LHCN-M2 (cell line): ENCODE measurements around the gene MAP4K1. TPM values are rescaled to one million over a fixed set of nuclear protein-coding genes. Genes with fewer than 3 reads are reported as not detected.
"Not testable (repeated sequence)": the region's sequence is repeated elsewhere in the genome, so short reads cannot be mapped to it uniquely, and the experiment has no call there.

Experiments
- DNase-seq: peaks from one replicate; pipeline ENCODE4 v3.0.0-alpha.2; 2012; ENCODE audit warnings: low read depth
- total RNA-seq: library from RNA; depleted of rRNA; stranded (reverse); fragments of >200 nt; gene quantifications from 2 replicates; pipeline ENCODE4 v1.2.3, GENCODE V29; 2014

The MAP4K1 gene
- total RNA-seq, 1 experiment from 2014 or later, result 2.0 TPM

DNA sequence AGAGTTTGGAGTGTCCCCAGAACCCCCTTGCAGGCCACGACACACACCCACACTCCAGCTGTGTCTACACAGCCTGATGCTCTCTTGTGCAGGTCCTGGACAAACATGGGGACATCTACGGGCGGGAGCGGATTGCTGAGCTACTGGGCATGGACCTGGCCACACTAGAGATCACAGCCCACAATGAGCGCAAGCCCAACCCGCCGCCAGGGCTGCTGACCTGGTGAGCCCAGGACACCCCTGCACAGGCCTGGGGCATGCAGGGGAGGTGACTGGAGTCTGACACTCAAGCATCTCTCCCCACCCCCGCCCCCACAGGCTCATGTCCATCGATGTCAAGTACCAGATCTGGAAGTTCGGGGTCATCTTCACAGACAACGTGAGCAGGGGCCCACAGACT is 39.9 kb downstream of the MAP4K1 start:
- no peak for DNase-seq

DNA sequence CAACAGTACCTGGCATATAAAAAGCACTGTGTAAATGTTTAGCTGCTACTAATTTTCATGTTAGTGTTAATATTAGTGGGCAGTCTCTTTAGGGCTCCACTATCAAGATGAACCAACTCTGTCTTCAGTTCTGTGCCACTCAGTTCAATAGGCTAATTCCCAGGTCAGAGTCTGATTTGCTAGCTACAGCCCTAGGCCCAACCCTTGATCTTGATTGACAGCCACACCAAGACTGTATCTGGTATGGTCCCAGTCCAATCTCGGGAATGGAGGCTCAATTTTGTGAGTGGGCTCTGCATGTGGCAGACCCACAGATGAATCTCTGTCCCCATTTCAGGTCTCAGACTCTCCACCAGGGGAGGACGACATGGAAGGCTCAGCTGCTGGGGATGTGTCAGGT is 46.1 kb downstream of the MAP4K1 start:
- DNase-seq, result no peak

DNA sequence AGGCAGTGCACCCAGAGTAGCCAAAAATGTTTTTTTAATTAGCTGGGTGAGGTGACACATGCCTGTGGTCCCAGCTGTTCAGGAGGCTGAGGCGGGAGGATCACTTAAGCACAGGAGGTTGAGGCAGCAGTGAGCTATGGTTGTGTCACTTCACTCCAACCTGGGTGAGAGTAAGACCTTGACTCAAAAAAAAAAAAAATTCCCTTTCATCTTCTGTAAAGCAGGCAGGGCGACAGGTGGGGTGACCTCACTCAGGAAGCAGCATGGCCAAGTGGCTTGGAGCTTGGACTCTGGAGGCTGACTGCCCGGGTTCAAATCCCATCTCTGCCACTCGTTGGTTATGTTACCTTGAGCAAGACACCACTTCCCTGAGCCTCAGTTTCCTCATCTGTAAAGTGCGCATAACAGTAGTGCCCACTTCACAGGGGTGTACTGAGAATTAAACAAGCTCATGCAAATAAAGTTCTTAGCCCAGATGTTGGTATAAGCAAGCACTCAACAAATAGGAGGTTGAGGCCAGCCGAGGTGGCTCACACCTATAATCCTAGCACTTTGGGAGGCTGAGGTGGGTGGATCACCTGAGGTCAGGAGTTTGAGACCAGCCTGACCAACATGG is 48.3 kb downstream of the MAP4K1 start:
- DNase-seq, result no peak

DNA sequence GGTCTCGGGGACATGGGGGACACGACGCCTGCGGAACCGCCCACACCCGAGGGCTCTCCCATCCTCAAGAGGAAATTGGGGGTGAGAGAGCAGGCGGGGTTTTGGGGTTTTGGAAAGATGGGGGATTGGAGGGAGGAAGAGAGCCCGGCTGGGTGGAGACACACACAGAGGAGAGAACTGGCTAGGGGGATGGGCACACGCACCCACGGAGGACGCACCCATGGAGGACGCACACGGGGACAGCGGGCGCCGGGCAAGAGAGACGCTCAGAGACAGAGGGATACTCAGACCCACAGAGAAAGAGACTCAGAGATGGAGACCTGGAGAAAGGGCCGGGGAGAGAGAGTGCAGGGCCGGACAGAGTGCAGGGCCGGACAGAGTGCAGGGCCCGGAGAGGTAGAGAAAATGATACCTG is 52.1 kb downstream of the MAP4K1 start:
- DNase-seq, result no peak

DNA sequence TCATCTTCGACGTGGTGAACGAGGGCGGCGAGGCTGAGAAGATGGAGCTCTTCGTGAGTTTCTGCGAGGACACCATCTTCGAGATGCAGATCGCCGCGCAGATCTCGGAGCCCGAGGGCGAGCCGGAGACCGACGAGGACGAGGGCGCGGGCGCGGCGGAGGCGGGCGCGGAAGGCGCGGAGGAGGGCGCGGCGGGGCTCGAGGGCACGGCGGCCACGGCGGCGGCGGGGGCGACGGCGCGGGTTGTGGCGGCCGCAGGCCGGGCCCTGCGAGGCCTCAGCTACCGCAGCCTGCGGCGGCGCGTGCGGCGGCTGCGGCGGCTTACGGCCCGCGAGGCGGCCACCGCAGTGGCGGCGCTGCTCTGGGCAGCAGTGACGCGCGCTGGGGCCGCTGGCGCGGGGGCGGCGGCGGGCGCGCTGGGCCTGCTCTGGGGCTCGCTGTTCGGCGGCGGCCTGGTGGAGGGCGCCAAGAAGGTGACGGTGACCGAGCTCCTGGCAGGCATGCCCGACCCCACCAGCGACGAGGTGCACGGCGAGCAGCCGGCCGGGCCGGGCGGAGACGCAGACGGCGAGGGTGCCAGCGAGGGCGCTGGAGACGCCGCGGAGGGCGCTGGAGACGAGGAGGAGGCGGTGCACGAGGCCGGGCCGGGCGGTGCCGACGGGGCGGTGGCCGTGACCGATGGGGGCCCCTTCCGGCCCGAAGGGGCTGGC is 52.6 kb downstream of the MAP4K1 start:
- DNase-seq, result no peak

DNA sequence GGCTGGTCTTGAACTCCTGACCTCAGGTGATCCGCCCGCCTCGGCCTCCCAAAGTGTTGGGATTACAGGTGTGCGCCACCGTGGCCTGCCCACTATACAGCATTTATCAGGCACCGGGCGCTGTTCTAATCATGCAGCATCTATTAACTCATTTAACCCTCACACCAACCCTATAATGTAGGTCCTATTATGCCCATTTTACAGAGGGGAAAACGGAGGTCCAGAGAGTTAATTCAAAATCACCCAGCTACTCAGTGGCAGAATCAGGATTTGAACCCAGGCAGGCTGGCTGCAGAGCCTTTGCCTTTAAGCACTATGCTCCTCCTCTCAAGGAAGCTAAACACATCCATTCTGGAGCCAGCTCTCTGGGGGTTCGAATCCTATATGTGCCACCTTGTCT is 54.3 kb downstream of the MAP4K1 start:
- DNase-seq, result no peak

DNA sequence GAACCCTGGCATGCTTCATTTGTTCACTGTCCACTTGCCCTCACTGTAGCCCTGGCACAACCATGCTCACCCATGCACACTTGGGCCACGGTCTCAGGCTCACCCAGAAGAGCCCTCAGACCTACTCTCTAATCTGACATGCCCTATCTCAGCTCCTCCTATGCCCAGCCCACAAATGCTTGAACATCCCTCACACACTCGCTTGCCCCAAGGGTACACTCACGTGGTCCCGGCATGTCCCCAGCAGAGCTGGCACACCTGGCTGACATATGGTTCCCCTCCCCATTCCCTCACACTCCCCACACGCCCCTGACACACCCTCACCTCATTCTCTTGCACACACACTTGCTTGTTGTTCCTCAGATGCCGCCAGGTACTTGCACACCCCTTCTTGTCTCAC is 55.7 kb downstream of the MAP4K1 start:
- DNase-seq, result no peak

DNA sequence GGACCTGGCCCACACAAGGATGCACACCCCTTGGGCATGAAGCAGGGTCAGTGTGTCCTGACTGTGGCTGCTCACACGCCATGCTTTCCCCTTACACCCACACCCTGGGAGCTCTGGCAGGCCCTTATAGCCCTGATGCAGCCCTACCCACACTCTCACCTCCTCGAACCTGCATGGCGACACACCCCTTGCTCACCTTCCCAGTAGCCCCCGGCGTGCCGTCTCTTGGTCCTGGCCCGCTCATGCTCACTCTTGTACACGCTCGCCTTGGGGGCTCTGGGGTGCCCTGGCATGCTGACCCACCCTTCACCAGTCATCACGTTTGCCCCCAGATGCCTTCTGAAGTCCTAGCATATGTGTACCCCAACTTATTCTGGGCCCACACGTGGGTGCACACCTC is 56.1 kb downstream of the MAP4K1 start:
- DNase-seq, result no peak

DNA sequence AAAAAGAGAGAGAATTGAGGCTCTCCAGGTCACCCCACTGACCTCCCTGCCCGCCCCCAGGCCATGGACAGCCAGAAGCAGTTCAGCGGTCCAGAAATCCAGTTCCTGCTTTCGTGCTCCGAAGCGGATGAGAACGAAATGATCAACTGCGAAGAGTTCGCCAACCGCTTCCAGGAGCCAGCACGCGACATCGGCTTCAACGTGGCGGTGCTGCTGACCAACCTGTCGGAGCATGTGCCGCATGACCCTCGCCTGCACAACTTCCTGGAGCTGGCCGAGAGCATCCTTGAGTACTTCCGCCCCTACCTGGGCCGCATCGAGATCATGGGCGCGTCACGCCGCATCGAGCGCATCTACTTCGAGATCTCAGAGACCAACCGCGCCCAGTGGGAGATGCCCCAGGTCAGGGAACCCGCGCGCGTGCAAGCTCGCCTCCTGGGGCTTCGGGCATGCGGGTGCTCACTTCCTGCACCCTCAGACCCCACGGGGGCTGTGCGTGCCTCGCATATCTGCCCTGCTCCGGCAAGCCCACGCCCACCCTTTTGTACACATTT is 56.6 kb downstream of the MAP4K1 start:
- DNase-seq, result no peak

DNA sequence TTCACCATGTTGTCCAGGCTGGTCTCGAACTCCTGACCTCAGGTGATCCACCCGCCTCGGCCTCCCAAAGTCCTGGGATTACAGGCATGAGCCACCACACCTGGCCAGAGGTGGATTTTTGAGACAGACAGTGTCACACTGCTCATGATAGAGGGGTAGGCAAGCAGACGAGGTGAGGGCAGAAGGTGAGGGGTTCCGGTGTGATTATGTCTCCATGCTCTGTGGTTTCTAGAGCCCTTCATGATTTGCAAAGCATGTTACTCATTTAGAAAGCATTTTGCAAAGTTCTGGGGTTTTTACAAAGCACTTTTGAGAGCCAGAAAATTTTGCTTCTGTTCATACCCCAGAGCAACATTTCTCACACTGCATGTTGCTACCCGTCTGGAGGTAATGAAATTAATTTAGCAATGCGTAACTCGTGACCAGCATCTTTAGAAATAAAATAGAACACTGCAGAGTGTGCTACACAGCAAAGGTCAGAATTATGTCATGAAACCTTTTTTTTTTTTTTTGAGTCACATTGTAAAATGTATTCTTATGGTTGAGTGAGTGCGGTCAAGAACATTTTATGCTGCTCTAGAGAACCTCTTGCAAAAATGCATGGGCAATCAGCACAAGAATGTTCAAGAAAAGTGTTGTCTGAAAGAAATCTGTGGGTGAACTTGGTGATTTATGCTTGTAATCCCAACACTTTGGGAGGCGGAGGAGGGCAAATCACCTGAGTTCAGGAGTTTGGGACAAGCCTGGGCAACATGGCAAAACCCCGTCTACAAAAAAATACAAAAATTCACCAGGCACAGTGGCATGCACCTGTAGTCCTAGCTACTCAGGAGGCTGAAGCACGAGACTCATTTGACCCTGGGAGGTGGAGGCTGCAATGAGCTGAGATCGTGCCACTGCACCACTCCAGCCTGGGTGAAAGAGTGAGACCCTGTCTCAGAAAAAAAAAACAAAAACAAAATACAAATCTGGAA is 58.0 kb downstream of the MAP4K1 start:
- DNase-seq, result no peak

DNA sequence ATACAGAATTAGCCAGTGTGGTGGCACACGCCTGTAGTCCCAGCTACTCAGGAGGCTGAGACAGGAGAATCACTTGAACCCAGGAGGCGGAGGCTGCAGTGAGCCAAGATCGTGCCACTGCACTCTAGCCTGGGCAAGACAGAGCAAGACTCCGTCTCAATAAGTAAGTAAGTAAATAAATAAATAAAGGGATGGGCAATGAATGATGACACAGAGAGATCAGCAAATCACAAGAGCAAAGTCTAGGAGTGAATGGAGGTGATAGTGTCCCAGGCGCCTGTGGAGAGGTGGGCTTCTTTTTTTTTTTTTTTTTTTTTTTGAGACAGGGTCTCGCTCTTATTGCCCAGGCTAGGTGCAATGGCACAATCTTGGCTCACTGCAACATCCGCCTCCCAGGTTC is 58.8 kb downstream of the MAP4K1 start:
- not testable (repeated sequence) for DNase-seq

DNA sequence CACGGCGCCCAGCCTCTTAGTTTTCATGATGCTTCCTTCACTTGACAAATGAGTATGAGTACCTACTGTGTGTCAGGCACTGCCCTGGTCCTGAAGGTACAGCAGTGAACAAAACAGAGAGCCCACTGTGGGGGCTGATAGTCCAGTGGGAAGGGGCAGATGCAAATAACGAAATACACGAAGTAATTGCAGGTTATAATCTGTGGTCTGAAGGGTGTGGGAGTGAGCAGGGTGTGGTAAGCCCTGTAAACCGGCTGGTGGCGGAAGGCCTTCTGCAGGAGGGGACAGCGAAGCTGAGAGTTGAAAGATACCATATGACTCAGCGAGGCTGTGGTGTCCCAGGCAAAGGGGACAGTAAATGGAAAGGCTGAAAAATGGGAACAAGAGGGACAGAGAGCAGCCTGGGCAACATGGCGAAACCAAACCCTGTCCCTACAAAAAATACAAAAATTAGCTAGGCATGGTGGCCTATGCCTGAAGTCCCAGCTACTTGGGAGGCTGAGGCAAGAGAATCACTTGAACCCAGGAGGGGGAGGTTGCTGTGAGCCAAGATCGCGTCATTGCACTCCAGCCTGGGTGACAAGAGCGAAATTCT is 60.5 kb downstream of the MAP4K1 start:
- no peak for DNase-seq

DNA sequence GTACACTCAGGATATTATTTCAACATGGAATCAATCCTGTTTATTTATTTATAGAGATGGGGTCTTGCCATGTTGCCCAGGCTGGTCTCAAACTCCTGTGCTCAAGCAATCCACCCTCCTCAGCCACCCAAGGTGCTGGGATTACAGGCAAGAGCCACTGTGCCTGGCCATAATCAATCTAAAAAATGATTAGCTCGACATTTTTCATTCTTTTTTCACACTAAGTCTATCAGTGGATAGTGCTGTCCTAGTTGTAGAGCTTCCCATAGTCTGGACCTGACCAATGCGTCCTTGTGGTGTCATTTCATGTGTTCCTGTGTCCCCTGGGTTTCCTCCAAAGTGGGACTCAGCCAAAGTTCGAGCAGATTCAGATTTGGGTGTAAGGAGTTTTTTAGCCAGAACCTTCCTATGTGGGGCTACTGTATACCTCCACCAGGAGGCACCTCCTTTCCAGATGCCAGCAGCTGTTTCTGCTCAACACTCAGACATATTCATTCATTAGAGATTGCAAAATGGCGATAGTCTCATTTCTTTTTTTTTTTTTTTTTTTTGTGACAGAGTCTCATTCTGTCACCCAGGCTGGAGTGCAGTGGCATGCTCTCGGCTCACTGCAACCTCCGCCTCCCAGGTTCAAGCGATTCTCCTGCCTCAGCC is 61.1 kb downstream of the MAP4K1 start:
- no peak for DNase-seq

DNA sequence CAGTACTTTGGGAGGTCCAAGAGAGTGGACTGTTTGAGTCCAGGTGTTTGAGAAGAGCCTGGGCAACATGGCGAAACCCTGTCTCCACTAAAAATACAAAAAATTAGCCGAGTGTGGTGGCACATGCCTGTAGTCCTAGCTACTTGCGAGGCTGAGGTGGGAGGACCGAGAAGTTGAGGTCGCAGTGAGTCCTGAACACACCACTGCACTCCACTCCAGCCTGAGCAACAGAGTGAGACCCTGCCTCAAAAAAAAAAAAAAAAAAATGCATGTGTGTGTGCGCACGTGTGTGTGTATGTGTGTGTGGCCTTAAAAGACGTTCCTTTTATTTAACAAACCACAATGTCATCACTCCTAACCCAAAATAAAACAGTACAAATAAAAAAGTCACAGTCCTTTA is 62.6 kb downstream of the MAP4K1 start:
- no peak for DNase-seq

DNA sequence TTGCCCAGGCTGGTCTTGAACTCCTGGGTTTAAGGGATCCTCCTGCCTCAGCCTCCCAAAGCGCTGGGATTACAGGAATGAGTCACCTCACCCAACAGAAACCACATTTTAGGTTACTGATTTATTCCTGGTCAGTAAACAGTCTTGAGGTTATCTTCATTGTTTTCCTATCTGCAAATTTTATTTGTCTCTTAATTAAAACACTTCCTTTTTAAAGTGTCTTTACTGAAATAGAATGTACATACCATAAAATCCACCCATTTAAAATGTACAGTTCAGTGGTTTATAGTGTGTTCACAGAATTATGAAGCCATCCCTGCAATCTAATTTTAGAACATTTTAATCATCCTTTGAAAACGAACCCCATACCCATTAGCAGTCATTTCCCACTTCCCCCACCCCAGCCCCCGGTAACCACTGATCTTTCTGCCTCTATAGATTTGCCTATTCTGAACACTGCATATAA is 63.0 kb downstream of the MAP4K1 start:
- no peak for DNase-seq

DNA sequence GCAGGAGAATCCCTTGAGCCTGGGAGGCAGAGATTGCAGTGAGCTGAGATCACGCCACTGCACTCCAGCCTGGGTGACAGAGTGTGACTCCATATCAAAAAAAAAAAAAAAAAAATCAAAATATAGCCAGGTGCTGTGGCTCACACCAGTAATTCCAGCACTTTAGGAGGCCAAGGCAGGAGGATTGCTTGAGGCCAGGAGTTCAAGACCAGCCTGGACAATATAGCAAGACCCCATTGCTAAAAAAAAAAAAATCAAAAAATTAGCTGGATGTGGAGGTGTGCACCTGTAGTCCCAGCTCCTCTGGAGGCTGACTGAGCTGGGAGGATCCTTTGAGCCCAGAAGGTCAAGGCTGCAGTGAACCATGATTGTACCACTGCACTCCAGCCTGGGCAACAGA is 64.5 kb downstream of the MAP4K1 start:
- DNase-seq, result not testable (repeated sequence)

DNA sequence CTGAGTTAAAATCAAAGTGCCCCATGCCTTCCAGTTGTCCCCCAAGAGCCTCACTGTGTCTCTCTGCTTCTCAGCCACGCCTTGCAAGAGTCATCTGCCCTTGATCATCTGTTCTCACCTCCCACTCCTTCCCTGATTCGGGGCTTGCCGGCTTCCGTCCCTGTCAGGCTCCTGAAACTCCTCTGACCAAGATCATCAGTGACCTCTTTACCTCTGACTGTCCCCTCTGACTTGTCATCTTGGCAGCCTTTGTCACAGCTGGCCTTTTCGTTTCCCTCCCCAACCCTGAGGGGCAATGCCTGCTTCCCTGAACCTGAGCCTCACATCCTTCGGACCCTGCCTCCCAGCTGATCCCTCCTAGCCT is 66.3 kb downstream of the MAP4K1 start:
- no peak for DNase-seq

DNA sequence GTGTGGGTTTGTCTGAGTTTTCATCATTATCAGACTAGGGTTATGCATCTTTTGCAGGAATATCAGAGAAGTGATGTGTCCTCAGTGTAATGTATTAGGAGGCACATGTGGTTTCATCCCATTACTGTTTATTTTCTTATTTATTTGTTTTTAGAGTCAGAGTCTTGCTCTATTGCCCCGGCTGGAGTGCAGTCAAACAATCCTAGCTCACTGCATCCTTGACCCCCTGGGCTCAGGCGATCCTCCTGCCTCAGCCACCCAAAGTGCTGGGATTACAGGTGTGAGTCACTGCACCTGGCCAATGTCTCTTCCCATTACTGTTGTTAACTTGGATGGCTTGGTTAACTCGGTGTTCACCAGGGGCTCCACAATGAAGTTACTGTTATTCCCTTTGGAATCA is 67.4 kb downstream of the MAP4K1 start:
- no peak for DNase-seq

DNA sequence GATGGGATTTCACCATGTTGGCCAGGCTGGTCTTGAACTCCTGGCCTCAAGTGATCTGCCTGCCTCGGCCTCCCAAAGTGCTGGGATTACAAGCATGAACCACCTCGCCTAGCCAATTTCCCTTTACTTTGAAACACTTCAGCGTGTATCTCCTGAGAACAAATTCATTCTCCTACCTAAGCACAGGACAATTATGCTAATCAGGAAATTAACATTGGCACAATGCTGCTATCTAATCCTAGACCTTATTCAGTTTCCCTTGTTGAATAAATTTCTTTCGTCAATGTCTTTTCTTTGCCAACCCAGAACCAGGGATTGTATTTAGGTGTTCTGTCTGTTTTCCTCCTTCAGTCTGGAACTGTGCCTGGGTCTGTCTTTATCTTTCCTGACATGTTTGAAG is 67.8 kb downstream of the MAP4K1 start:
- no peak for DNase-seq

DNA sequence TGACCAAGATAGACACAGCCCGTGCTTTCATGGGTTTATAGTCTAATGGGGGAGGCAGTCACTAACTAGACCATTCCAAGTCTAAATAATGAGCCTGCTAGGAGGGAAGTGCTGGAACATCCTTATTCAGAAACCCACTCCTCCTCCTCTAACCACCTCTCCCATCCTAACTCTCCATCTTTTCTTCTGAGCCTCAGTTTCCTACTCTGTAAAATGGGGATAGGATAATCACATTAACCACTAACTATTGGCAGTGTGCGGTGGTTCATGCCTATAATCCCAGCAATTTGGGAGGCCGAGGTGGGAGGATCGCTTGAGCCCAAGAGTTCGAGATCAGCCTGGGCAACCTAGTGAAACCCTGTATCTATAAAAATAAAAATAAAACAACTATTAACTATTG is 68.7 kb downstream of the MAP4K1 start:
- no peak for DNase-seq

DNA sequence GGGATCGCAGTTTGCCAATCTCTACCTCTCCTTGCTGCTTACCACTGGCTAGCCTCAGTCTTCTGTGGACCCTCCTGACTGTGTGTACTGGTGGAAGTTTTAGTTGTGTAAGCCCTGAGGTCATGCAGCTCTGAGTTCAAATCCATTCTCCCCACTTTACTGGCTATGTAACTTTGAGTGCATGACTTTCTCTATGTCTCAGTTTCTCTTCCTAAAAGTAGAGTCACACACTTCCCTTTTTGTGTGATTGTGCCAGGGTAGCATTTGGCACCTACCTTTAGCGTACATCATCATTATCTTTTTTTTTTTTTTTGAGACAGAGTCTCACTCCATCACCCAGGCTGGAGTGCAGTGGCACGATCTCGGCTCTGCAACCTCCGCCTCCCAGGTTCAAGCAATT is 70.3 kb downstream of the MAP4K1 start:
- no peak for DNase-seq
